ENCODE data around the gene SS18L1.

GRCh38 chr20:62159839-62160238, 16.3 kb downstream of the SS18L1 start:
- TF ChIP-seq CTCF (IDR thresholded peaks at IDR 0.05) (no peak), REST (IDR thresholded peaks at IDR 0.05; ENCODE audit: insufficient read depth in 1 of 2, low read depth in 2 of 2, low read length in 1 of 2) (no peak)

Measured in Panc1 (cell line).